HUDEP-2 (cell line): ENCODE measurements around the gene GNG5.
"Not testable (repeated sequence)": the region's sequence is repeated elsewhere in the genome, so short reads cannot be mapped to it uniquely, and the experiment has no call there.

Source experiments
- DNase-seq, 76 experiments: peaks; one replicate each; lab custom pipeline; 2025; ENCODE audit not compliant: unreplicated experiment in 76 of 76; lab: John Stamatoyannopoulos, UW

The GNG5 gene

DNA sequence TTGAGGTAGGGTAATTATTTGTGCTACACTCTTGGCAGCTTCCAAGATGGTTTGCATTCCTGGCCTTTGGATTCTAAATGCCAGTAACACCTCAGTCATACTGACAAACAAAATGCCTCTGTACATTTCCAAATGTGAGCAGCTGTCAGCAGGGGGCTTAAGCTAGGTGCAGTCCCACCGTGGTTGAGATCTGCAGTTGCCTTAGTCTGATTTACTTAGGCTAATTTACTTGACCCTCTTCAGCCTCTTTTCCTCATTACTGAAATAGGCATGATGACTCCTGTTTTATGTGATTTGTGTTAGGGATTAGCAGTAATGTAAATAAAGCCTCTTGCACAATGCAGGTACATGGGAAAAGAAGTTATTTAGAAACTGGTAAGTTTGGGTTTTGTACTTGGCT lies 13.7 kb downstream of the GNG5 start:
- DNase-seq = no peak

DNA sequence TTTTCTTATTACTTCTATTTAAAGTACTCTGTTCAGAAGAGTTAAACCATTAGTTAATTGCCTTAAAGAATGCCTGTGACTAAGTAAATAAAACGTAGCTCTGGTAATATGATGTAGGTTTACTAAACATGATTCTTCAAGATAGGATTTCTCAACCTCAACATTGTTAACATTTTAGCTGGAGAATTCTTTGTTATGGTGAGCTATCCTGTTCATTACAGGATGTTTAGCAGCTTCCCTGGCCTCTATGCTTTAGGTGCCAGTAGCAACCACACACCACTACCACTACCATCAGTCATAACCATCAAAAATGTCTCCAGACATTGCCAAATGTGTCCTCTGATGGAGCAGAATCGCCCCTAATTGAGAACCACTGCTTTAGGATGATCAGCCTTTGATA lies 16.6 kb downstream of the GNG5 start:
- no peak for DNase-seq

DNA sequence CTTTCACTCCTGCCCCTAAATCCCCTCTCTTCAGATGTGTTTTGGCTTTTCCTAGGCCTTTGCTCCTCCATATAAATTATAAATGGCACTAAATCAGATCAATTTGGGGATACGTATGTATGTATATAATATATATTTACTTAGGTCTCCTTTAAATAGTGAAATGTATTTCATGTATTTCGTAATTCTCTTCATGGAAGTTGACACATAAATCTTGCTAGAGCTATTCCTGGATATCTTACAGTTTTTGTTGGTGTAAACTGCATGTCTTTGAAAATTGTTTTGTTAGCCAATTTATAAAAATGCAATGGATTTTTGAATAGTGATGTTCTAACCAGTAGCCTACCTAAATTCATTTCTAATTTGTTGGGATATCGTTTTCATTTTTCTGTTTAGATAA lies 18.3 kb downstream of the GNG5 start:
- no peak for DNase-seq

DNA sequence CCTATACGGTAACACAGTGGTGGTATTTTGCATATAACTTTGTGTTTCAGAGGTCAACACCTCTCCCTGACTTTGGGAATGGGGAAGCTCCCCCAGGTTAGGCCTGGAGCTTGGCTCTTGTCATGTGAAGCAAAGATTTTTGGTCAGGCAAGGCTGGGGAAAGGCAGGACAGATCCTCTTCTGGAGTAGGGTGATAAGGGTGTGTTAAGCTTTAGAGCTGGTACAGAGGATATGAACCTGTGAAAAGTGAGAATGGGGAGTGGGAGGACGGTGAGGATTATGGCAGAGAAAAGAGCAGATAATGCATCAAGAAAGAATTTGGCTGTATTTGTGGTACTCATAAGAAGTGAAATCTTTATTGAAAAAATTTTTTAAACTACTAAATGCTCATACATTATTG lies 25.1 kb downstream of the GNG5 start:
- DNase-seq = peak in 2 of 76 experiments; percentile 1 to 3

DNA sequence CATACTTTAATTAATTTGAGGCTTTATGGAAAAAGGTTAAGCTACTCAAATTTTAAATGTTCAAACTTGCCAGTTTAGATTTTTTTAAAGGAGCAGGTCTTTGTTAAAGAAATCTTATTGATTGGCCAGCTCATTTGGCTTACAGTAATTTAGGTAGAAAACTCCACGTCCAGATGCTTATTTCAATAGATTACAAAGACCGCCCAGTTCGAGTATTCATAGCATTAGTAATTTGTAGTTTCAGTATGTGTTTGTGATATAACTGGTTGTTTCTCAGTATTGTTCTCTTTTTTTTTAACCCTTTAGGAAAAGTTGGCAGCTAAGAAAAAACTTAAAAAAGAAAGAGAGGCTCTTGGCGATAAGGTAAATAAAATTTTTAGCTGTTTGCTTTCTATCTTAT lies 25.7 kb downstream of the GNG5 start:
- no peak for DNase-seq

DNA sequence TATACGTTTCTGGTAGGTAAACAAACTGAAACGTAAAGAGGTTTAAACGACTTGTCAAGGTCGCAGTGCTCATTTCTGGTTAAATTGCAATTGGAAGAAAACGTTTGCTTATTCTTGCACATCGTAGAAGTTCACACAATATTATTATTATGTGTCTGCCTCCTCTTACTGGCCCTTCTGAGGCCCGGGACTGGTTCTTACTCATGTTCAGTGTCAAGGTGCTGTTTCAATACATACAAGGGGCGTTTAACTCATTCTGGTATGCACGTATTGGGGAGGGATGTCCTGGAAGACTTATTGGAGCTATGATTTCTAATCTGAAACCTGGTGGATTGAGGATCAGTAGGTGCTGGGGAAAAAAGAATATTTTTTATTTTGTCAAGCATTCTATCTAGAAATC lies 26.4 kb downstream of the GNG5 start:
- peak in 1 of 76 experiments; percentile 7 for DNase-seq

DNA sequence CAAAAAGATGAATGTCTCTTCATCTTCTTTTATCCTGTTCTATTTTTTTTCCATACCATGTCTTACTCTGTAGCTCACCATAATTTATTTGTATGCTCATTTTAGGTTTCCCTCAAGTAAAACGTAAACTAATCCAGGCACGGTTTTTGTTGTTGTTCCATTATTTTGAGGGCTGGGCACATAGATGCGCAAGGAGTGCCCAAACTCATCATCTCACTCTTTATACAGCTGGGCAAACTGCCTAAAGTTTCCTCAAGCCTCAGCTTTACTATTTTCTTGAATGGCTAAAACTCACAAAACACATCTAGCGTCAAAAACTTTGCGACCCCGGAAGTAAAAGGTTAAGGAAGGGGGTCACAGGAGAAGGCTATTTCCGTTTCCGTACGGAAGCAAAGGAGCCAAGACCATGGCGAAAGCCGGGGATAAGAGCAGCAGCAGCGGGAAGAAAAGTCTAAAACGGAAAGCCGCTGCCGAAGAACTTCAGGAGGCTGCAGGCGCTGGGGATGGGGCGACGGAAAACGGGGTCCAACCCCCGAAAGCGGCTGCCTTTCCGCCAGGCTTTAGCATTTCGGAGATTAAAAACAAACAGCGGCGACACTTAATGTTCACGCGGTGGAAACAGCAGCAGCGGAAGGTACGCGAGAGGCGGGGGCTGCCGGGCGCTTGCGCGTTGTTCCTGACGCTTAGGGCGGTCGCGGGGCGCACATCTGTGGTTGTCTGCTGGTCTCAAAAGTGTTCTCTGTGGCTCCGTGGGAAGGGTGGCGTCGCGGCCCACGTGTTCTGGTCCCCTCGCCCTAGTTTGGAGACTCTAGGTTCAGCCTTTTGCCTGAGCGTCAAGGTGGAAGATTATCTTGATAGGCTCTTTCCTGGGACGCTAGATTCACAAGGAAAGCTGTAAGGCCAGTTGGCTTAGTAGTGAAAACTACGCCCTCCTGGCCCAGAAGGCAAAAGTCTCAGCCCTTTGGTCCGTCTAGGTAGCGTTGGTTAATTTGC lies 27.2 kb downstream of the GNG5 start, which contains the start of gene RPF1:
Gene RPF1 (plus strand): TSS at position 391 of the 993 bp plus-strand sequence. CDS start 16 bp downstream, at position 407.
- peak in 70 of 76 experiments; percentile 7 to 74 (median 52) for DNase-seq

DNA sequence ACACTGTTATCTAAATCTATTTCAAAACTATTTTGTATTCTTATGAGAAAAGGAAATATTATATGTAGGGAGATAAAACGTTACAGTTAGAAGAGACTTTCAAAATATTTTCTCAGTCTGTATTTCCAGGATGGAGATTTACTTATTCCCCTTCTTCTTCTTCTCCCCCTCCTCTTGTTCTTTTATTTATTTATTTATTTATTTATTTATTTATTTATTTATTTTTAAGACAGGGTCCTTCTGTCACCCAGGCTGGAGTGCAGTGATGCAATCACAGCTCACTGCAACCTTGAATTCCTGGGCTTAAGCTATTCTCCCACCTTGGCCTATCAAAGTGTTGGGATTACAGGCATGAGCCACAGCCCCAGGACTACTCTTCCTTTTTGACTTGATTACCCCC lies 30.2 kb downstream of the GNG5 start:
- no peak for DNase-seq

DNA sequence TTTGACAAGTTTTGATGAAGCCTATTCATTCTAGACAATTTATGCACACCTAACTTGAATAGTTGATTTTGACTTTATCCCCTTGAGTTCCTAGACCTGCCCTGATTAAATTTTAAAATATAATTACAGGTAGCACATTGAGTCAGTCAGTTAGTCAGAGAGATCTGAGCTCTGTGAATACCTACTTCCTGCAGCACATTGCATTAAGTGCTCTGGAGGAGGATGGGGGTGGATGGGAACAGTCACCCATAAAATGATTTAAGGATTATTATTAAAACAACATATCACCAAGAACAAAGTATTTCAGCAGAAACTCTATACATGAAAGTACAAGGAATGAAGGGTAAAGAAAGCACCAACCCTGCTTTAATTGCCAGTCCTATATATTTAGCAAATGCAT lies 39.1 kb downstream of the GNG5 start:
- DNase-seq = no peak

DNA sequence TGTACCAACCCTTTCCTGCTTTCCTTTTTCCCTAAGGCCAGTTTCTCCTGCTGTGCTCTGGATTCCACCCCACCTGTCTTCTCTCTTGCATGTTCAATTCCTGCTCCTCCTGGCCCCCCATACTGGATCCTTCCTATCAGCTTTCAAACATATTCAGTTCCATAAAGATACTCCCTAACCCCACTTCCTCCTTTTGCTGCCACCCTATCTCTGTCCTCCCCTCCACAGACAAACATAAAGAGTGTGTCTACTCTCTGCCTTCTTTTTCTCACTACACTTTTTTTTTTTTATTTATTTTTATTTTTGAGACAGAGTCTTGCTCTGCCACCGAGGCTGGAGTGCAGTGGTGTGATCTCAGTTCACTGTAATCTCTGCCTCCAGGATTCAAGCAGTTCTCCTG lies 44.3 kb downstream of the GNG5 start:
- no peak for DNase-seq

DNA sequence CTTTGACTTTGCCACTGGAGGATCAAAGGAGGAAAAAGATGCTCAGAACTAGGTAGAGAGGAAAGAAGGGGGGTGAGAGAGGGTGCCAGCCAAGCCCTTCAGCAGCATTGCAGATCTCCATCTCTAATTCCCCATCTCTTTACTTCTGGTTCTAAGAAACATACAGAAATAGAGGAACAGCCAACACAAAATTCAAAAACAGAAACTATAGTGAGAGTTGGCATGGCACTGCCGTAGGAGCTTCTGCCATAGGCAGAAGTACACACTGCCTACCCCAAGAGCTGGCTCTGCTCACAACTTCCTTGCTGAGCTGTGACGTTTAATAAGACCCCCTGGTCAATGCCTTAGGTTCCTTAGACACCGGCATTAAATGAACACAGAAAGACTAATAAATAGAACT lies 53.9 kb downstream of the GNG5 start:
- DNase-seq = no peak

DNA sequence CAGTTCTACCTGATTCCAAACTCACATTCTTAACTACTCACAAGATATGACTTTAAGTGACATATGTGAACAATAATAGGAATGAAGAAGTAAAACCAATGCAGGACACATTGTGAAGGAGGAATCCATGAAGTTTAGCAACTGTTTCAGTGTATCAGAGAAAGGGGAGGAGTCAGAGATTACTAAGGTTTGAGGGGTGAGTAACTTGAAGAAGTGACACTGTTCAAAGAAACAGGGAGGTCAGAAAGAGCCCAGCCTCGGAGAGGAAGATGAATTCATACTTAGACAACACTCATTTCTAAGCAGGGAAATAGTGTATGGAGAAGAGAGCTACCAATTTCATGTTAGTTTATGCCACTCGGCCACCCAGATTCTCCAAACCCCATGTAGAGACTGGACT lies 55.5 kb downstream of the GNG5 start:
- no peak for DNase-seq

DNA sequence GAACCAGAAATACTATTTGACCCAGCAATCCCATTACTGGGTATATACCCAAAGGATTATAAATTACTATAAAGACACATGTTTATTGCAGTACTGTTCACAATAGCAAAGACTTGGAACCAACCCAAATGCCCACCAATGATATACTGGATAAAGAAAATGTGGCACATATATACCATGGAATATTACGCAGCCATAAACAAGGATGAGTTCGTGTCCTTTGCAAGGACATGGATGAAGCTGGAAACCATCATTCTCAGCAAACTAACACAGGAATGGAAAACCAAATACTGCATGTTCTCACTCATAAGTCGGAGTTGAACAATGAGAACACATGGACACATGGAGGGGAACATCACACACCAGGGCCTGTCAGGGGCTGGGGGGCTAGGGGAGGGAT lies 57.7 kb downstream of the GNG5 start:
- DNase-seq = not testable (repeated sequence)
